CD14-positive monocyte (primary cell): Measurements from ENCODE around the gene DDX27. TPM values are rescaled to one million over a fixed set of nuclear protein-coding genes. Genes with fewer than 3 reads are reported as not detected.

Experiments used
- DNase-seq, 3 donors: peaks; one replicate each; pipeline ENCODE4 v3.0.0-alpha.2; 2011 to 2022
- H2AFZ ChIP-seq: 2 replicates; pipeline ENCODE4 v1.6.0; 2012; ENCODE audit warnings: mild to moderate bottlenecking, low read depth, low read length, inconsistent platforms; ENCODE audit not compliant: insufficient read depth, poor library complexity, severe bottlenecking
- H3K27ac ChIP-seq, 2 donors: 1 replicate in 1 of 2; 2 replicates in 1 of 2; pipeline ENCODE4 v1.5.1; 2012 to 2013; ENCODE audit warnings: low read length in 2 of 2, control low read depth in 1 of 2, inconsistent platforms in 1 of 2, low read depth in 1 of 2, mild to moderate bottlenecking in 1 of 2
- H3K27me3 ChIP-seq, 2 donors: one replicate each; pipeline versions ENCODE4 v1.6.0 to v1.6.1; 2011 to 2013; ENCODE audit warnings: low read length in 2 of 2; ENCODE audit not compliant: control insufficient read depth in 2 of 2, insufficient read depth in 2 of 2
- H3K36me3 ChIP-seq, 2 donors: replicated peaks in 1 of 2; 1 replicate in 1 of 2; 2 replicates in 1 of 2; pipeline versions ENCODE4 v1.5.1 to v1.6.1; 2012 to 2013; ENCODE audit warnings: low read length in 2 of 2, control low read depth in 1 of 2, inconsistent platforms in 1 of 2, mild to moderate bottlenecking in 1 of 2; ENCODE audit not compliant: insufficient read depth in 2 of 2, control insufficient read depth in 1 of 2
- H3K4me1 ChIP-seq, 2 donors: 1 replicate in 1 of 2; 2 replicates in 1 of 2; pipeline versions ENCODE4 v1.5.1 to v1.6.1; 2012 to 2013; ENCODE audit warnings: low read length in 2 of 2, control low read depth in 1 of 2, inconsistent platforms in 1 of 2, mild to moderate bottlenecking in 1 of 2, moderate library complexity in 1 of 2; ENCODE audit not compliant: insufficient read depth in 2 of 2, control insufficient read depth in 1 of 2
- H3K4me2 ChIP-seq: replicated peaks from 2 replicates; pipeline ENCODE3; 2012; ENCODE audit warnings: low read length, moderate library complexity, mild to moderate bottlenecking; ENCODE audit not compliant: poor library complexity, severe bottlenecking; ENCODE audit errors: extremely low read depth
- H3K4me3 ChIP-seq, 3 experiments: fragments of 200-600 bp in 1 of 3; sonication (generic) in 1 of 3; replicated peaks in 1 of 3; 1 replicate in 2 of 3; 2 replicates in 1 of 3; pipeline ENCODE4 v1.5.1; 2011 to 2013; ENCODE audit warnings: low read length in 3 of 3, mild to moderate bottlenecking in 3 of 3, control low read depth in 2 of 3, low read depth in 2 of 3, inconsistent platforms in 1 of 3, moderate library complexity in 1 of 3
- H3K79me2 ChIP-seq: 2 replicates; pipeline ENCODE4 v1.6.0; 2012; ENCODE audit warnings: mild to moderate bottlenecking, control low read depth, inconsistent platforms, low read length, moderate library complexity; ENCODE audit not compliant: insufficient read depth
- H3K9ac ChIP-seq: 2 replicates; pipeline ENCODE4 v1.6.0; 2017; ENCODE audit warnings: low read length, mild to moderate bottlenecking; ENCODE audit not compliant: insufficient read depth, poor library complexity, severe bottlenecking
- H3K9me3 ChIP-seq, 2 donors: replicated peaks in 1 of 2; 1 replicate in 1 of 2; 2 replicates in 1 of 2; pipeline versions ENCODE4 v1.5.1 to v1.6.1; 2012 to 2013; ENCODE audit warnings: low read length in 2 of 2, control low read depth in 1 of 2; ENCODE audit not compliant: control insufficient read depth in 1 of 2, insufficient read depth in 1 of 2
- H4K20me1 ChIP-seq: 2 replicates; pipeline ENCODE4 v1.6.0; 2012; ENCODE audit warnings: mild to moderate bottlenecking, low read length, control low read depth, moderate library complexity; ENCODE audit not compliant: insufficient read depth
- H3K27ac Mint-ChIP-seq, 7 donors: one replicate each; pipeline ENCODE4 v1.8.0; 2020; ENCODE audit warnings: mild to moderate bottlenecking in 7 of 7, mixed read lengths in 7 of 7, moderate library complexity in 6 of 7, inconsistent platforms in 2 of 7
- H3K27me3 Mint-ChIP-seq, 3 donors: one replicate each; pipeline ENCODE4 v1.8.0; 2021 to 2022; ENCODE audit warnings: low read depth in 3 of 3, mild to moderate bottlenecking in 3 of 3, mixed read lengths in 3 of 3, moderate library complexity in 3 of 3, inconsistent platforms in 1 of 3
- H3K36me3 Mint-ChIP-seq, 2 donors: one replicate each; pipeline ENCODE4 v1.8.0; 2020; ENCODE audit warnings: mixed read lengths in 2 of 2, inconsistent platforms in 1 of 2, mild to moderate bottlenecking in 1 of 2
- H3K4me1 Mint-ChIP-seq: one replicate; pipeline ENCODE4 v1.8.0; 2020; ENCODE audit warnings: mild to moderate bottlenecking, mixed read lengths
- H3K4me3 Mint-ChIP-seq, 2 donors: one replicate each; pipeline ENCODE4 v1.8.0; 2020; ENCODE audit warnings: mild to moderate bottlenecking in 2 of 2, mixed read lengths in 2 of 2, moderate library complexity in 1 of 2
- H3K9me3 Mint-ChIP-seq, 7 donors: one replicate each; pipeline ENCODE4 v1.8.0; 2020 to 2022; ENCODE audit warnings: mixed read lengths in 7 of 7, mild to moderate bottlenecking in 6 of 7, moderate library complexity in 6 of 7, inconsistent platforms in 2 of 7
- CTCF ChIP-seq: fragments of 200-600 bp; IDR thresholded peaks from one replicate; pipeline ENCODE4 v1.8.0; 2022; ENCODE audit warnings: antibody characterized with exemption, mild to moderate bottlenecking
- WGBS: methylation state at CpG from one replicate; pipeline ENCODE4 v1.1.5; 2013; ENCODE audit warnings: missing lambda C conversion rate; ENCODE audit not compliant: insufficient coverage; 5-methylcytosine and 5-hydroxymethylcytosine counted together
- intact Hi-C, 2 donors: fragments of 100-400 bp; cut with micrococcal nuclease; formaldehyde crosslinking; loops; one replicate each; pipeline versions ENCODE4 v1.15.0 to v1.15.1; 2023
- polyA plus RNA-seq, 3 donors: library from polyadenylated mRNA; depleted of rRNA in 1 of 3; unstranded in 2 of 3; stranded (reverse) in 1 of 3; fragments of 300-500 nt in 2 of 3; fragments of >200 nt in 1 of 3; fragmentation: Illumina TruSeq in 2 of 3; gene quantifications; 1 replicate in 2 of 3; 2 replicates in 1 of 3; pipeline ENCODE4 v1.2.3, GENCODE V29; 2012 to 2021

The DDX27 gene
- polyA plus RNA-seq, 3 donors, result 13.8 to 31.5 (median 17.7) TPM

GRCh38 chr20:49270736-49271135, 51.5 kb downstream of the DDX27 start:
- Histone ChIP-seq H3K9me3 (no peaks in the 10 kb centered on the region), H3K4me1 (peaks cover 16 to 47% of the 10 kb centered on the region in 2 donors), H3K27ac (peak overlapping the region in 1 of 2 donors; percentile 32), H3K36me3 (peaks cover 59 to 76% of the 10 kb centered on the region in 2 donors), H3K27me3 (no peaks in the 10 kb centered on the region), H3K9ac (no peak overlapping the region), H4K20me1 (peaks cover 95% of the 10 kb centered on the region), H2AFZ (no peak overlapping the region), H3K79me2 (peaks cover 99% of the 10 kb centered on the region), H3K4me3 (no peak overlapping the region), H3K4me2 (peak overlapping the region; percentile 1)
- H3K9me3 Mint-ChIP-seq, result peaks cover 0 to 3% (median 0%) of the 10 kb centered on the region in 7 donors
- H3K4me3 Mint-ChIP-seq, result no peak overlapping the region
- no peak for TF ChIP-seq CTCF
- peaks cover 60 to 88% of the 10 kb centered on the region in 2 donors for H3K36me3 Mint-ChIP-seq
- peak overlapping the region in 5 of 7 donors; percentile 3 to 75 (median 43) for H3K27ac Mint-ChIP-seq
- no peak for DNase-seq
- intact Hi-C loops, result loop anchor here in 1 of 2 donors (5.0 kb wide), 1 partner anchor 48 kb away; no protein-coding TSS in a partner anchor
- peaks cover 0 to 1% (median 0%) of the 10 kb centered on the region in 3 donors for H3K27me3 Mint-ChIP-seq
- peaks cover 53% of the 10 kb centered on the region for H3K4me1 Mint-ChIP-seq
- WGBS, result 100% methylated on average over 1 of the region's 5 CpGs

- no CpG with 5 or more reads among the region's 1 CpG for WGBS
- H3K79me2 ChIP-seq, result peaks cover 99% of the 10 kb centered on the region
- no peak overlapping the region for H3K9ac ChIP-seq
- H3K27me3 Mint-ChIP-seq, result peaks cover 0 to under 1% (median 0%) of the 10 kb centered on the region in 3 donors
- H3K27ac Mint-ChIP-seq, result peak overlapping the region in 1 of 7 donors; percentile 63
- no peaks in the 10 kb centered on the region for H3K27me3 ChIP-seq
- H4K20me1 ChIP-seq, result peaks cover 84% of the 10 kb centered on the region
- DNase-seq, result no peak
- no peak for TF ChIP-seq CTCF
- peaks cover 52 to 75% of the 10 kb centered on the region in 2 donors for H3K36me3 Mint-ChIP-seq
- peaks cover 22 to 51% of the 10 kb centered on the region in 2 donors for H3K4me1 ChIP-seq
- no peak overlapping the region for H3K4me2 ChIP-seq
- H3K27ac ChIP-seq, result peak overlapping the region in 1 of 2 donors; percentile 36
- H2AFZ ChIP-seq, result no peak overlapping the region
- H3K4me3 ChIP-seq, result no peak overlapping the region
- no peak overlapping the region for H3K4me3 Mint-ChIP-seq
- H3K4me1 Mint-ChIP-seq, result peaks cover 53% of the 10 kb centered on the region
- intact Hi-C loops, result loop anchor here in 1 of 2 donors (5.0 kb wide), 1 partner anchor 50 kb away; no protein-coding TSS in a partner anchor
- H3K9me3 Mint-ChIP-seq, result peaks cover 0 to 3% (median 0%) of the 10 kb centered on the region in 7 donors
- no peaks in the 10 kb centered on the region for H3K9me3 ChIP-seq
- H3K36me3 ChIP-seq, result peaks cover 54 to 67% of the 10 kb centered on the region in 2 donors
Observed at GRCh38 chr20:49272654-49273053, 53.4 kb downstream of the DDX27 start.
